ENCODE data around the gene OTUD6A.
"Not testable (repeated sequence)": the region's sequence is repeated elsewhere in the genome, so short reads cannot be mapped to it uniquely, and the experiment has no call there.

OTUD6A gene

DNA sequence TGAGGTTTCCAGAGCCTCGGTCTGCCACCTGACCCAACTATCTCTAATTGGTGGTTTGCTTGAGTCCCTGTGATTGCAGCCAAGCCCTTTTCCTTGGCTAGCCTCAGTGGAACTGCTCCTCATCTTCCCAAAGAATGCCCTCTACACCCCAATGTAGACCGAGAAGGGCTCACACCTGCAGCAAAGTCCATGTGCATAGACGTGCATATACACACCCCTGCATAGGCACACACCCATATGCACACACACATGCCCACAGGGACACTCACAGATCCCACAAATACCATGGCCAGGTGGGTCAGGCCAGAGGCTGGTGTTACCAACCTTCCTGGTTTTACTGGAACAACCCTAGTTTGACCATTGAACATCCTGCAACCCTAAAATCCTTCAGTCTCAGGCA, 12.9 kb upstream of the OTUD6A start:
- no peak for DNase-seq (ENCODE audit: low read depth)

DNA sequence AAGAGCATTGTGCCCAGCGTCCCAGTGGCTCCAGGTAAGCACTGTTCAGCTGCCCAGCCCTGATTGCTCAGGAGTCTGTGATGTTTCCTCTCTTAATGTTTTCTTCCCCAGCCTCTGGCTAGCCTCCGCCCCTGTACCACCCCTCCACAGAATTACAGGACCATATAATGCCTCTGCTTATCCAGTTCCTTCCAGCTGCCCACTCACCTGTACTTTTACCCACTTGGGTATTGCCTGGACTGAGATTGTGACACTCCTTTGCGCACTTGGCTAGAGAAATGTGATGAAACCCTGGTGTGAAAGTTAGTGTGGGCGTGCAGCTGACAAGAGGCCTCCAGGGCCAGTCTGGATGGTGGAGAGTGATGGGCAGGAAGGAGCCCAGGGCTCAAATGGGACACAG, 12.3 kb upstream of the OTUD6A start, which contains the start of gene AWAT2:
TSS of gene AWAT2 (minus strand) at position 14 of the 400 bp plus-strand sequence. CDS start at position 8, 6 bp downstream.
- no peak for DNase-seq (ENCODE audit: low read depth)

DNA sequence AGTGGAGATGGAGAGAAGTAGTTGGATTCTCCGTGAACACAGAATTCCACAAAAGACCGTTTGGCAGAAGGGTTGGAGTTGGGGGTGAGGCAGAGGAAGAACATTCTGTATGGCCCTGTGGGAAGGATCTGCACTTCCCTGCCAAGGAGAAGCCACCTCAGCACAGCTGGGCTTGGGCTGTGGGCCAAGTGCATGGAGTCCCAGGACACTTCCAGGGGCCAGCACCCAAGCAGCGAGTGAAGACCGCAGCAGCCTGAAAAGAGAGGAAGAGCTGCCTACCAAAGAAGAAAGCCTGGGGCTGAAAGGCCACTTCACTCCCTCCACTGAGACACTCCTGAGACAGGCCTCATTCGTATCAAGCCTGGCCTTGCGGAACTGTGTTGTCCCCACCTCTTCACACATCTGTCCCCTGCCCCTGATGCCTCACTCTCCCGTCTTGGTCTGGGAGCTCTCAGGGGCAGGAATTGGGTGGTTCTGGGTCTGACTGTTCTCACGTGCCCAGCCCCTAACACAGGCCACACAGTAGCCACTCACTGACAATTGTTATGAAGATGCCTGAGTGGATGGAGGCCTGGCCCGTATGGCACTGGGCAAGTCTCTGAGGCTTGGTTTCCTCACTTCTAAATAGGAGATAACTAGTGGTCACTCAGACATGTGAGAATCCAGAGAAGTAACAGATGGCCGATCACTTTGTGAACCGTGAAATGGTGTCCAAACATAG, 9.2 kb upstream of the OTUD6A start:
- DNase-seq (ENCODE audit: low read depth), result no peak

DNA sequence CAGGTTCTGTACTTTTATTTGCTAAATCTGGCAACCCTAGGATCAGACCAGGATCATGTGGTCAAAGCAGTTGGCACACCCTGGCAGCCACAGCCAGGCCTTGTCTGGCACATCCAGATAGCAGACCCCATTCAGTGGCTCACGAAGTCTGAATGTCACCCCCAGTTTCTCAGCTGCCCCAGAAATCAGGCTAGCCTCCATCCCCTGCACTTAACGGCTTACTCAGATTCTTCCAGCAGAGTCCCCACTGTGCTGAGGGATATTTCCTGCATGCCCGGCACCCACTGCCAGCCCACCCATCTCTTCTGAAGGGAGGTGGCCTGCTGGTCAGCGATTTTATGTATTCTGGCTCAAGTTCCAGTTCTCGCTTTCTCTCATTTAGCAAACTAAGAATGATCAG, 7.9 kb upstream of the OTUD6A start:
- no peak for DNase-seq (ENCODE audit: low read depth)

DNA sequence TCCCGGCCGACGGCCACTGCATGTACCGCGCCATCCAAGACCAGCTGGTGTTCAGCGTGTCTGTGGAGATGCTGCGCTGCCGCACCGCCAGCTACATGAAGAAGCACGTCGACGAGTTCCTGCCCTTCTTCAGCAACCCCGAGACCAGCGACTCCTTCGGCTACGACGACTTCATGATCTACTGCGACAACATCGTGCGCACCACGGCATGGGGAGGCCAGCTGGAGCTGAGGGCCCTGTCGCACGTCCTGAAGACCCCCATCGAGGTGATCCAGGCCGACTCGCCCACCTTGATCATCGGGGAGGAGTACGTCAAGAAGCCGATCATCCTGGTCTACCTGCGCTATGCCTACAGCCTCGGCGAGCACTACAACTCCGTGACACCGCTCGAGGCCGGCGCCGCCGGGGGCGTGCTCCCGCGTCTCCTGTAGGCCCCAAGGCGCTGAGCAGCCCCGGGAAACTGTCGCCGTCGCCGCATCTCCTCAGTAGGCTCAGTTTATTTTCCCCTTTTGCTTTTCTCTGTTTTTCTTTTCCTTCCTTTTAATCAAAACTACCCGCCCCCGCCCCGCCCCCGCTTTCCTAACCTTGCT, 799 bp downstream of the OTUD6A start:
- no peak for DNase-seq (ENCODE audit: low read depth)

DNA sequence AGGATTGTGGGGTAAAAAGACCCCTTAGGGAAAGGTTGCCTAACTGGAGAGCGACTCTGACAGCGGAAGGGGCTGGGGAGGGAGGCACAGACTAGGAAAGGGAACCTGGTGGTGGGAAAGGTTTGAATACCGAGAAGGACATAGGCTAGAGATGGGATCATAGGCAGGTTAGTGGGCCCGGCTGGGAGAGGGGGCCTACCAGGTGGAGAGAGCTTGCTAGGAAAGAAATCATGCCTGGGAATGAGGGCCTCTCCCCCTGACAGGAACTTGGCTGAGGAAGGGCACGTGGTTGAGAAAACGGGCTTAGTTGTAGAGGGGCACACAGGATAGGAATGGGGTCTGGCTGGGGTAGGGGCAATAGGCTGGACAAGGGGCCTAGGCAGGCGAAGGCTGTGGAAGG, 4.4 kb downstream of the OTUD6A start:
- no peak for DNase-seq (ENCODE audit: low read depth)

DNA sequence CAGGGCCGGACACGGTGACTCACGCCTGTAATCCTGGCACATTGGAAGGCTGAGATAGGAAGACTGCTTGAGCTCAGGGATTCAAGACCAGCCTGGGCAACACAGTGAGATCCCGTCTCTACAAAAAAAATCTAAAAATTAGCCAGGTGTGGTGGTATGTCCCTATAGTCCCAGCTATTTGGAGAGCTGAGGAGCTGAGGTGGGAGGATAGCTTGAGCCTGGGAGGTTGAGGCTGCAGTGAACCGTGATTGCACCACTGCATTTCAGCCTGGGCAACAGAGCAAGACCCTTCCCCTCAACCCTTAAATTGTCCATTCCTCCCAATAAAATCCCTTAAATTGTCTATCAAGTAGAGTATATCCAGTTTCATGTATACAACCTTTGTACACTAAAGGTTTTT, 17.0 kb downstream of the OTUD6A start:
- no peak for DNase-seq (ENCODE audit: low read depth)

DNA sequence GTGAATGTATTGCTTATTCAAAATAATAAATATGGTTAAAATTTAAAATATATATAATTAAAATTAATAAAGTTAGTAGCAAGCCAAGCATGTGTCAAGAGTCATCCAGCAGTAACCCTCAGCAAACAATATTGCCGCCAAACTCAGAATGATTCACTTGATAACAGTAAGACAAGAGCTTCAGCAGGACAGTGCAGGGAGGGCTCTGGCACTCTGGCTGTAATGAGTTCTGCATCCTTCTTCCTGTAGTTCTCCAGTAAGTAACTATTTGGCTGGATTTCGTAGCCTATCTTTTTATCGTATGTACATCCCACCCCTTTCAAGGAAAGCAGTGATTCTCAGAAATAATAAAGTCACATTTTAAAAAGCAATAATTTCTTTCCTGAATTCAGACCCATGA, 17.6 kb downstream of the OTUD6A start:
- no peak for DNase-seq (ENCODE audit: low read depth)

DNA sequence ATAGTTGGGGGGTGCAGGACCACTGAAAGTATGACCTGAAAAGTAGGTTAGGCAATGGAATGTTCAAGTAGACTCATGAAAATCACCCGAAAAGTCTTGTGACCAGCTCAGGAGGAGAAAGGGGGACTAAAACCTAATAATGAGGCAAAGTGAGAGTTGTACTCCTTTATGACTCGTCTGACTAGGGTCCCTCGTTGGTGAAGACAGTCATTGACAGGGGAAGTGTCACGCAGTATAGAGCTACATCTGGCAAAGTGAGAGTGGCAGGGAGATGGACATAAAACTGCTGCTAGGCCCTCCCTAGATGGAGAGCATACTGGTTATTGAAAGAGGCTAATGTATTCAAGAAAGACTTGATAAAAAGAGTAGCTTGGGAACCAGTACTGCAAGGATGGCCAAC, 20.5 kb downstream of the OTUD6A start:
- DNase-seq (ENCODE audit: low read depth), result no peak

DNA sequence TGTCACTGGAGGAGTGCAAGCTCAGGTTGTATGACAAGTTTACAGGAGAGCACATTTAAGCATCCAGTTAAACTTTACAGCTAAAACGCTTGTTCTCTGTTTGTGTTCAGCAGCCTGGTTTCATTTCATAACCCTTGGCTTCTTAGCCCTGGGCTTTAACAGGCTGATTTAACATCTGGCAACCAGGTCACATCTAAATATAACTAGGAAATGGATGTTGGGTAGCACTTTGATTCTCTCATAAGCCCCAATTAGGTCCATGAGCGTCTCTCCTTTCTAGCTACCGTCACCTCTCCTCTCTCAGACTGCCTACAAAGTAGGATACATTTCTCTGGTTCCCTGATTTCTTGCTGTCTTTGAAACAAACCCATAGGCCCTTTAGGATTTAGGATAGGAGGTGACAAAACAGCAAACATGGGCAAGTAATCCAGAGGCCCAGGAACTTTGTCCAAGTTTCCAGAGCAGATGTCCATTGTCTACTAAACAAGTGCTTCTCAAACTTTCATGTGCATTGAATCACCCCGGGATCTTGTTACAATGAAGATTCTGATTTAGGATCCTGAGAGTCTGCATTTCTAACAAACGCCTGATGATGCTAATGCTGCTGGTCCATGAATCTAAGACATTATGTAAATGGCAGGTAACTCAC, 22.5 kb downstream of the OTUD6A start:
- no peak for DNase-seq (ENCODE audit: low read depth)

DNA sequence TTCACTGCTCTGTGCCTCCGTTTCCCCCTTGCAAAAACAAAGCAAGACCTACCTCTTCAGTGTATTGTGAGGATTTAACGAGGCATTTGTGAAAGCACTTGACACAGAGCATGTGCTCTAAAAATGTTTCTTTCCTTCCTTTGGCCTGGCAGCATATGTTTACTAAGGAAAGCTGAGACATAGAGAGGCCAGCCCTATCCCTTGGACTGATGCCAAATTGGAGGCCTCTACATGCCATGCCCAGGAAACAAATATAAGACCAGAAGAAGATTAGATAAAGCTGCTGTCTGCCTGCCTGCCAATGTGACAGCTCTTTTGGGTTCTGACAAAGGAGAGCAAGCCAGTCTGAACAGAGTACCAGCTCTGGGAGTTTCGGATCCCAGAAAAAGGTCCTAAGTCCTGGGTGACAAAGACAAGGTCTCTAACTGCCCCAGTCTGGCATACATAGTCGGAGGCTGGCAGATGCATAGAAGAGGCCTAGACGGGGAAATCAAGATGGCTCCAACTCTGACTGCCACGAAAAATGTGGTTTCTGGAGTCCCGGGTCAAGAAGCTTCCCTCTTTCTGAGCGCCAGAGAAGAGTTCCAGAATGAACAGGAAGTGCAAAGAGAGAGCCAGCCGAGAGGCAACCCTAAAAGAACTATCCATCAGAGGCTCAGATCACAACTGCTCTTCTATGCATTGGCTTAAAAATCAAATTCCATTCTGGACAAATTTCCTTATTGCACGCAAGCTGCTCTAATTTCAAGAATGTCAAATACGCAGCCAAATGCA, 25.8 kb downstream of the OTUD6A start:
- DNase-seq (ENCODE audit: low read depth), result no peak

DNA sequence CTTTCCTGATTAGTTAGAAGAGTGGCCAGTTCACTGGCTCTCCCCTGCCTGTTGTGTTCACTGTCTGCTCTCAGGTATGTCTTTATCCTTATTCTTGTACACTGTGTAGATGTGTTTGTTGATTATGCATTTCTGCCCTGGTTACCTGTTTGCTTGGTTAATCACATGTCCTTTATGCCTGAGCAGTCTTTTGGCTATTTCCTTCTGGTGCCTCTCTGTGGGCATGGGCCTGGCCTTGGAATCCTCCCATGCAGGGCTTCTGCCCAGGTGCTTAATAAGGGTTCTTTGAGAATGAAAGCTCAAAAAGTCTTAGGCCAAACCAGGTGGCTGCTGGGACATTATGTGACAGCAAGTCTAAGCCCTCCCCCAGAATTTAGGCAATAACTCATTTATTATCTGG, 26.5 kb downstream of the OTUD6A start:
- no peak for DNase-seq (ENCODE audit: low read depth)

DNA sequence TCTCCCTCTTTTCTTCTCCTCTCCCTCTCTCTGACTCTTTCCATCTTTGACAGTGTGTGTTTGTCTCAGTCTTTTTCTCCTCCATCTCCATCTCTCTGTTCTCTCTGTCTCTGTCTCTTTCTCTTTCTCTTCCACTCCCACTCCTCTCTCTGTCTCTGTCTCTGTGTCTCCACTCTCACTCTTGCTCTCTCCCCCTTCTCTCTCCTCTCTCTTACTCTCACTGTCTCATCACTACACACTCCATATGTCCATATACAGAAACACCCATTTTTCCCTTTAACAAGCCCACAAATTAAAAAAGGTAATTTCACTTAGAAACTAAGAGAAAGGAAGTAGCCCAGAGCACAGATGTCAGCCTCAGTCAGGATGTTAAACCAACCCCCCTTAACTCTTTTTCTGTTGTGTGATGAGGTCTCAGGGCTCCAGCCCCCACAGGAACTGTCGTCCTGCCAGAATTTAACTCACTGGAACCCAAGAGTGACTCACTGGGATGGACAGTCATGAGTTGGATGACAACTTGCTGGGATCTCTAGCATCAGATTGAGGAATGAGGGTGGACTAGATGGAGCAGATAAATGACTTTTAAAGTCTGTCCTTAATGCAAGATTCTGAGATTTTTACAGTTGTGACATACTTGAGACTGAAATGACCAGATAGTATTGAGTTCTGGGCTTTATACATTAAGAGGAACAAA, 27.5 kb downstream of the OTUD6A start:
- DNase-seq (ENCODE audit: low read depth), result no peak

DNA sequence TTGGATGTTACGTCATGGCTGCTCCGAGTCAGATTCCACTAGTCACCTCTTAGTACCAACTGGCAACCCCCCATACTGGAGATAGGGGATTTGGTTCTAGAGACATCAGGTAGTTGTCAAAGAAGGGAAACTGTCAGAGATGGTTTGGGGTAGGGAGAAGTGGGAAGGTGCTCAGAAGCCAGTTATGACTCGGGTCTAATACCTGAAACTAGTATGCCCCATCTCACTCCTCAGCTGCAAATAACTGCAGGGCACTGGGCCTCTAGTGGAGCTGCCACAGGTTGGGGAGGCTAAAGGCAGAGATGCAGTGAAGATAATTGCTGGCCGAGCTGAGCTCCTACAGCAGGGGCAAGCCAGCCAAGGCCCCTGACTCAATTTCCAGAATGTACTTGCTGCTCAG, 30.0 kb downstream of the OTUD6A start:
- DNase-seq (ENCODE audit: low read depth), result no peak

DNA sequence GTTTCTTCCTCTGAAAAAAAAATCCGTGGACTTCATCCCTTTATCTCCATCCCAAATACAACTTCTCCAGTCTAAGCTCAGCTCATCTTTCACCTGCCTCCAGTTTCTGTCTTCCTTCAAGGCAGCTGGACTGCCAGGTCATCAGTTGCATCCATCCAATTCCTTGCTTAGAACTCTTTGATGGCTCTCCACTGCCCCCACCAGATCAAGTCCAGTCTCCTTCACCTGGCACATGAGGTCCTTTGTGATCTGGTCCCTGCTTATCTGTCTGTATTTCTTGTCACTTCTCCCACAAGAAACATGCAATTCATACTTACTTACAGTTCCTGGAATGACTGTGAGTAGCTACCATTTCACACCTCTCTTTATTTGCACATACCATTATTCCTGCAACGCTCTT, 33.8 kb downstream of the OTUD6A start:
- no peak for DNase-seq (ENCODE audit: low read depth)

DNA sequence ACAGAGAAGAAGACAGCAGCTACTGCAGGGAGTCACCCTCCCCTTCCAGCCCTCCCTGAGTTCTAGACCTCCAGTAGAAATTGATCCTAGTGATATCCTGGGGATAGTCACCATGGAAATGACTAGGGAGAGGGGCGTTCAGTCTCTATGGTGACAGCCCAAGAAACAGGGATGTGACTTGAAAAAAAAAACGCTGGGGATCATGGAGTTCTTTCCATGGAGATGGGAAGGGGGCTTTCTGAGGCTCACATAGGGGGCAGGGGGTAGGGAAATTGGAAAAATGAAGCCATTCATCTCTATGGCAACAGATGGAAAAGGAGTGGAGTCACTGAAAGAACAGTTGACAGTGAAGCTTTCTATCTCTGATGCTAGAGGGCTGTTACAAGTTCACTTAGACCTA, 43.0 kb downstream of the OTUD6A start:
- DNase-seq (ENCODE audit: low read depth), result no peak

DNA sequence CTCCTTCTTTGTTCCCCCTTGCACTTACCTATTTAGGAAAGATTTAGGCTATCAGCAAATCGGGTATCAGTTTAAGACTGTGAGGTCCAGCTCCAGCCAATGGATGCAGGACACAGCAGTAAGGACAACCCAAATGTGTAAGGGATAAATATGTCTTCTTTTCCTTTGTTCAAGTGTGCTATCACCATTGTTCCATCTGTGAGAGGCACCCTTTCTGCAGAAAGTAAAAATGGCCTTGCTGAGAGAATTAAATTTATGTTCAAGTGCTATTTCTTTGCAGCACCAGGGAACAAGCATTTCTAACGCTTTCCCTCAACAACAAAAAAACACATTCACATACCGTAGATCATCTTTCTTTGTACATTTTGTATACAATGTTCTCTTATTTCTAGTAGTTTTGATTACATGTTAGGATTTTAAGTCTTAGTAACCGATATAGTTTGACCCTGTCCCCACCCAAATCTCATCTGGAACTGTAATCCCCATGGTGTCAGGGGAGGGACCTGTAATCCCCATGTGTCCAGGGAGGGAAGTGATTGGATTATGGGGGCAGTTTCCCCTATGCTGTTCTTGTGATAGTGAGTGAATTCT, 49.3 kb downstream of the OTUD6A start:
- not testable (repeated sequence) for DNase-seq (ENCODE audit: low read depth)
